ENCODE data around the gene SDK2. TPM values are rescaled to one million over a fixed set of nuclear protein-coding genes. Genes with fewer than 3 reads are reported as not detected.
"Not testable (repeated sequence)": the region's sequence is repeated elsewhere in the genome, so short reads cannot be mapped to it uniquely, and the experiment has no call there.

Gene SDK2
- total RNA-seq, 1 donor from 2014 or later = 31.8 TPM

GRCh38 chr17:73376152-73376551, 268.1 kb downstream of the SDK2 start:
- Mint-ChIP-seq H3K9me3 (no peaks in the 10 kb centered on the region), H3K27me3 (ENCODE audit: low read depth) (no peaks in the 10 kb centered on the region), H3K36me3 (peaks cover 16% of the 10 kb centered on the region), H3K4me1 (no peaks in the 10 kb centered on the region), H3K4me3 (no peak overlapping the region), H3K27ac (no peak overlapping the region)
- TF ChIP-seq CTCF (IDR thresholded peaks at IDR 0.05; ENCODE audit: unreplicated experiment) = no peak
- no peak for DNase-seq (ENCODE audit: low spot score in 2 of 2, unreplicated experiment in 2 of 2)

- Mint-ChIP-seq H3K4me3 (no peak overlapping the region), H3K27me3 (ENCODE audit: low read depth) (no peaks in the 10 kb centered on the region), H3K4me1 (peaks cover 4% of the 10 kb centered on the region), H3K36me3 (peaks cover 8% of the 10 kb centered on the region), H3K27ac (no peak overlapping the region), H3K9me3 (no peaks in the 10 kb centered on the region)
- TF ChIP-seq CTCF (IDR thresholded peaks at IDR 0.05; ENCODE audit: unreplicated experiment) = no peak
- no peak for DNase-seq (ENCODE audit: low spot score in 2 of 2, unreplicated experiment in 2 of 2)
Measured at GRCh38 chr17:73371836-73372235, 272.4 kb downstream of the SDK2 start.

- Mint-ChIP-seq H3K4me1 (peaks cover 5% of the 10 kb centered on the region), H3K27ac (no peak overlapping the region), H3K4me3 (no peak overlapping the region), H3K36me3 (peaks cover 3% of the 10 kb centered on the region), H3K9me3 (no peaks in the 10 kb centered on the region), H3K27me3 (ENCODE audit: low read depth) (no peaks in the 10 kb centered on the region)
- no peak for TF ChIP-seq CTCF (IDR thresholded peaks at IDR 0.05; ENCODE audit: unreplicated experiment)
- DNase-seq (ENCODE audit: low spot score in 2 of 2, unreplicated experiment in 2 of 2) = no peak
Measured at GRCh38 chr17:73371285-73371684, 273.0 kb downstream of the SDK2 start.

GRCh38 chr17:73369817-73370490, 274.3 kb downstream of the SDK2 start:
- not testable (repeated sequence) for H3K27ac Mint-ChIP-seq; H3K36me3 Mint-ChIP-seq; H3K4me1 Mint-ChIP-seq; H3K4me3 Mint-ChIP-seq; H3K27me3 Mint-ChIP-seq (ENCODE audit: low read depth); H3K9me3 Mint-ChIP-seq
- peak; percentile 100 for TF ChIP-seq CTCF (IDR thresholded peaks at IDR 0.05; ENCODE audit: unreplicated experiment)
- peak; percentile 65 to 95 for DNase-seq (ENCODE audit: low spot score in 2 of 2, unreplicated experiment in 2 of 2)

- Mint-ChIP-seq H3K27me3 (ENCODE audit: low read depth) (no peaks in the 10 kb centered on the region), H3K4me1 (peaks cover 10% of the 10 kb centered on the region), H3K36me3 (no peaks in the 10 kb centered on the region), H3K9me3 (no peaks in the 10 kb centered on the region), H3K27ac (no peak overlapping the region), H3K4me3 (no peak overlapping the region)
- no peak for TF ChIP-seq CTCF (IDR thresholded peaks at IDR 0.05; ENCODE audit: unreplicated experiment)
- no peak for DNase-seq (ENCODE audit: low spot score in 2 of 2, unreplicated experiment in 2 of 2)
Measured at GRCh38 chr17:73369111-73369521, 275.1 kb downstream of the SDK2 start.

Data from mesothelial cell of epicardium (in vitro differentiated cells).